Measurements from ENCODE around the gene PHLPP2. TPM values are rescaled to one million over a fixed set of nuclear protein-coding genes. Genes with fewer than 3 reads are reported as not detected.
A peak's percentile ranks its signal among the peaks of the same experiment; 100 is the strongest.

PHLPP2 gene, protein sequence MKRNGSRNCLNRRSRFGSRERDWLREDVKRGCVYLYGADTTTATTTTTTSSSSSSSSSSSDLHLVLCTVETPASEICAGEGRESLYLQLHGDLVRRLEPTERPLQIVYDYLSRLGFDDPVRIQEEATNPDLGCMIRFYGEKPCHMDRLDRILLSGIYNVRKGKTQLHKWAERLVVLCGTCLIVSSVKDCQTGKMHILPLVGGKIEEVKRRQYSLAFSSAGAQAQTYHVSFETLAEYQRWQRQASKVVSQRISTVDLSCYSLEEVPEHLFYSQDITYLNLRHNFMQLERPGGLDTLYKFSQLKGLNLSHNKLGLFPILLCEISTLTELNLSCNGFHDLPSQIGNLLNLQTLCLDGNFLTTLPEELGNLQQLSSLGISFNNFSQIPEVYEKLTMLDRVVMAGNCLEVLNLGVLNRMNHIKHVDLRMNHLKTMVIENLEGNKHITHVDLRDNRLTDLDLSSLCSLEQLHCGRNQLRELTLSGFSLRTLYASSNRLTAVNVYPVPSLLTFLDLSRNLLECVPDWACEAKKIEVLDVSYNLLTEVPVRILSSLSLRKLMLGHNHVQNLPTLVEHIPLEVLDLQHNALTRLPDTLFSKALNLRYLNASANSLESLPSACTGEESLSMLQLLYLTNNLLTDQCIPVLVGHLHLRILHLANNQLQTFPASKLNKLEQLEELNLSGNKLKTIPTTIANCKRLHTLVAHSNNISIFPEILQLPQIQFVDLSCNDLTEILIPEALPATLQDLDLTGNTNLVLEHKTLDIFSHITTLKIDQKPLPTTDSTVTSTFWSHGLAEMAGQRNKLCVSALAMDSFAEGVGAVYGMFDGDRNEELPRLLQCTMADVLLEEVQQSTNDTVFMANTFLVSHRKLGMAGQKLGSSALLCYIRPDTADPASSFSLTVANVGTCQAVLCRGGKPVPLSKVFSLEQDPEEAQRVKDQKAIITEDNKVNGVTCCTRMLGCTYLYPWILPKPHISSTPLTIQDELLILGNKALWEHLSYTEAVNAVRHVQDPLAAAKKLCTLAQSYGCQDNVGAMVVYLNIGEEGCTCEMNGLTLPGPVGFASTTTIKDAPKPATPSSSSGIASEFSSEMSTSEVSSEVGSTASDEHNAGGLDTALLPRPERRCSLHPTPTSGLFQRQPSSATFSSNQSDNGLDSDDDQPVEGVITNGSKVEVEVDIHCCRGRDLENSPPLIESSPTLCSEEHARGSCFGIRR (N-terminal part only)
- 1 to 10 TPM; 3.5 to 7.2 (median 5.9) TPM for total RNA-seq

DNA sequence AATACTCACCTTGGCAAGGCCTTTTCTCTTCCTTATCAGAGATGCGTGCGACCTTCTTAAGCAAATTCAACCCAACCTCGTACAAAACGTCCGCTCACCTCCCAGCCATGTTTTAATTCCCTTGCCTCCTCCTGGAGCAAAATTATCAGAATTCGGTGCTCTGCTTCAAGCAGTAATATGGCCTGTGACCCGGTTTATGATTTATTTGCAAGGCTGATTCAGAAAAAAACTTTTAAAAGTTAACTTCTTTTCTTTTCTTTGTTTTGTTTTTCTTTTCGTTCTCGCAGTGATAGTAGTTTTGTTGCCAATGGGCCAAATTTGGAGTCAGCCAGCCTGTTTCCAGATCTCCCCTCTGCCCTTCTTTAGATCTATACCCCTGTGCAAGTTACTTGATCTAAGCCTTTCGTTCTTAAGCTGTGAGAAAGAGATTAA lies at the start of gene PHLPP2:
Gene PHLPP2 (minus strand): TSS at position 382 of the 432 bp plus-strand sequence. CDS start 9,906 bp downstream, outside the sequence.
- Histone ChIP-seq H3K4me1 (peaks cover 21% of the 10 kb centered on the region), H3K9me3 (no peaks in the 10 kb centered on the region), H3K27ac (peak within 1 kb of the TSS; percentile 95), H3K4me3 (peak within 1 kb of the TSS; percentile 94), H3K27me3 (no peaks in the 10 kb centered on the region), H3K36me3 (no peaks in the 10 kb centered on the region)
- TF ChIP-seq, protein P1, sequence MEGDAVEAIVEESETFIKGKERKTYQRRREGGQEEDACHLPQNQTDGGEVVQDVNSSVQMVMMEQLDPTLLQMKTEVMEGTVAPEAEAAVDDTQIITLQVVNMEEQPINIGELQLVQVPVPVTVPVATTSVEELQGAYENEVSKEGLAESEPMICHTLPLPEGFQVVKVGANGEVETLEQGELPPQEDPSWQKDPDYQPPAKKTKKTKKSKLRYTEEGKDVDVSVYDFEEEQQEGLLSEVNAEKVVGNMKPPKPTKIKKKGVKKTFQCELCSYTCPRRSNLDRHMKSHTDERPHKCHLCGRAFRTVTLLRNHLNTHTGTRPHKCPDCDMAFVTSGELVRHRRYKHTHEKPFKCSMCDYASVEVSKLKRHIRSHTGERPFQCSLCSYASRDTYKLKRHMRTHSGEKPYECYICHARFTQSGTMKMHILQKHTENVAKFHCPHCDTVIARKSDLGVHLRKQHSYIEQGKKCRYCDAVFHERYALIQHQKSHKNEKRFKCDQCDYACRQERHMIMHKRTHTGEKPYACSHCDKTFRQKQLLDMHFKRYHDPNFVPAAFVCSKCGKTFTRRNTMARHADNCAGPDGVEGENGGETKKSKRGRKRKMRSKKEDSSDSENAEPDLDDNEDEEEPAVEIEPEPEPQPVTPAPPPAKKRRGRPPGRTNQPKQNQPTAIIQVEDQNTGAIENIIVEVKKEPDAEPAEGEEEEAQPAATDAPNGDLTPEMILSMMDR (IDR thresholded peaks at IDR 0.05): no peak
- TF ChIP-seq POLR2A (IDR thresholded peaks at IDR 0.05): no peak
- TF ChIP-seq POLR2AphosphoS5 (IDR thresholded peaks at IDR 0.05): no peak
- TF ChIP-seq EP300 (IDR thresholded peaks at IDR 0.05): no peak
- no peak for DNase-seq (ENCODE audit: low spot score in 2 of 2)
- 17% methylated on average over 10 of the region's 10 CpGs for WGBS

DNA sequence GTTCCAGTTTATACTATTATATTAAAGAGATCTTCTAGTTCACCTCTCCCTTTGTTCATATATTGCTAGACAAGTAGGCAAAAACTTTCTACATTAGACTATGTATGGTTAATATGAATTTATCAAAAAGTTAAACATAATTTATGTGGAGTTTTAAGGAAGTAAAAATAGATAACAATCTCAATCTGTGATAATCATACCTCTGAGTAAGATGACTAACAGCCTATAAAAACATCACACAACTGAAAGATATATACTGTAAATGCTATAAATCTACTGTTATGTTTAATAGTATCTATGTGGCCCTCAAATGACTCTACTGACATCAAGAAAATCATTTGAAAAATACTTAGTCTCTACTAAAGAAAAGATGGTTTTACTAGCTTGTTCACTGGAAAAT lies 47.1 kb upstream of the PHLPP2 start:
- H3K4me3 ChIP-seq: no peak overlapping the region
- H3K27ac ChIP-seq: no peak overlapping the region
- no peak for DNase-seq (ENCODE audit: low spot score in 2 of 2)
- TF ChIP-seq, protein P1 (IDR thresholded peaks at IDR 0.05): no peak
- H3K27me3 ChIP-seq: no peaks in the 10 kb centered on the region
- H3K9me3 ChIP-seq: no peaks in the 10 kb centered on the region
- H3K4me1 ChIP-seq: no peaks in the 10 kb centered on the region
- peaks cover 56% of the 10 kb centered on the region for H3K36me3 ChIP-seq

DNA sequence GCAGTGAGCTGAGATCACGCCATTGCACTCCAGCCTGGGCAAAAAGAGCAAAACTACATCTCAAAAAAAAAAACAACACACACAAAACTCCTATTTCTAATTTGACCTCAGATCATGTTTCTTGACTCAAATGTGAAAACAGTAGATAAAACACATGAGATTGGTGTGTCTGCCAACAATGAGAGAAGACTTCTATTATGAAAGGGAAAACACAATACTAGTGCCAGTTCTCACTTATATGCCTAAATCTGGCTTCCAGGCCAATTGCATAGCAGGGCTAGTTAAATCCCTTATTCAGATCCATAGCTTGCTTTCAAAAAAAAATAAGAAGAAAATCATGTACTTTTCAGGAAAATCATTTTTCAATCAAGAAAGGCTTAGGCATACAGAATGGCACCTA lies 44.7 kb upstream of the PHLPP2 start:
- Histone ChIP-seq H3K27me3 (no peaks in the 10 kb centered on the region), H3K27ac (no peak overlapping the region), H3K4me3 (no peak overlapping the region), H3K9me3 (no peaks in the 10 kb centered on the region), H3K36me3 (peaks cover 58% of the 10 kb centered on the region), H3K4me1 (no peaks in the 10 kb centered on the region)
- WGBS: 100% methylated on average over 1 of the region's 1 CpG
- DNase-seq (ENCODE audit: low spot score in 2 of 2): no peak
- TF ChIP-seq EP300 (IDR thresholded peaks at IDR 0.05): no peak
- no peak for TF ChIP-seq POLR2AphosphoS5 (IDR thresholded peaks at IDR 0.05)
- no peak for TF ChIP-seq POLR2A (IDR thresholded peaks at IDR 0.05)
- TF ChIP-seq, protein P1 (IDR thresholded peaks at IDR 0.05): no peak

DNA sequence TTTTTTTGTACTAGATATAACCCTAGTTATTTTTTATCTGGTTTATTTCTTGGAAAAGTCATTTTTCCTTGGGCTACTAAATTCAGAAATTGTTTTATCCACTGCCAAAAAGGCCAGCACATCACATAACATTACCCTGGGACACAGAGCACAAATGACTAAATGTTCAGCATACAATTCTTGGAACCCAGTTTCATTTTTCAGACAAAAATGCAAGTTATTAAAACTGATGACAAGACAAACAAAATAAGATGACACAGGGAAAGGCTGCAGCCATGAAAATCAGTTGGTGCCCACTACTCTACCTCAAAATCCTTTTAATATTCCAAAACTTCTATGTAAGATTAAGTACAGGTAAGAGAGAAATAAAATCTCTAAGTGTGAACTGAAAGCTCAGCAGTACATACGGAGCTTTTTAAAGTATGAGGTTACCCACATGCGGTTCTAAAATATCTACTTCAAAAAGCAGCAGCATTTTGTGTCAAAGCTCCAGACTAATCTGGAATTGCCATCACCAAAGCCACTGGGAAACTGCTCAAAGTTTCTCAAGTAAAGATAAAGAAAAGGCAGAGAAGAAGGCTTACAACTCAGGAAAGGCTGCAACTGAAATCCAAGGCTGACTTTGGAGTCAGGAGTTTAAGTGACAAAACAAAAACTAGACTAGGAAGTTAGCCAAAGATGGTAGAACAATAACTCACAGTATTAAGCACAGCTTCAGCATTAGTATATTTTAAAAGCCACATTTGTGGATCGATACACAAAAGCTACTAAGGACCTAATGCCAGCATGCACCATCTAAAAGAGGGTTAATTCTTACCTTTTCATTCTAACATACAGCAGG lies 42.8 kb upstream of the PHLPP2 start:
- H3K4me3 ChIP-seq: no peak overlapping the region
- no peaks in the 10 kb centered on the region for H3K27me3 ChIP-seq
- no peak for DNase-seq (ENCODE audit: low spot score in 2 of 2)
- TF ChIP-seq EP300 (IDR thresholded peaks at IDR 0.05) (no peak), POLR2A (IDR thresholded peaks at IDR 0.05) (no peak), POLR2AphosphoS5 (IDR thresholded peaks at IDR 0.05) (no peak)
- TF ChIP-seq, protein P1 (IDR thresholded peaks at IDR 0.05): no peak
- H3K36me3 ChIP-seq: peaks cover 58% of the 10 kb centered on the region
- H3K9me3 ChIP-seq: no peaks in the 10 kb centered on the region
- 82% methylated on average over 3 of the region's 3 CpGs for WGBS
- no peak overlapping the region for H3K27ac ChIP-seq
- no peaks in the 10 kb centered on the region for H3K4me1 ChIP-seq
